Hepatocyte (in vitro differentiated cells): ENCODE measurements around the gene VSNL1. TPM values are rescaled to one million over a fixed set of nuclear protein-coding genes. Genes with fewer than 3 reads are reported as not detected.

Experiments used
- DNase-seq: peaks from one replicate; pipeline ENCODE4 v3.0.0-alpha.2; 2016; ENCODE audit warnings: low spot score
- H2AFZ ChIP-seq: fragments of 200-600 bp; sonication (generic); 2 replicates; pipeline ENCODE4 v1.6.0; 2016; ENCODE audit warnings: antibody characterized with exemption, mild to moderate bottlenecking
- H3K27ac ChIP-seq: fragments of 200-600 bp; sonication (generic); 2 replicates; pipeline ENCODE4 v1.5.1; 2016; ENCODE audit warnings: mild to moderate bottlenecking
- H3K27me3 ChIP-seq: fragments of 200-600 bp; sonication (generic); 2 replicates; pipeline ENCODE4 v1.6.1; 2016
- H3K36me3 ChIP-seq: fragments of 200-600 bp; sonication (generic); replicated peaks from 2 replicates; pipeline ENCODE4 v1.5.1; 2016; ENCODE audit warnings: low read depth; ENCODE audit not compliant: insufficient read depth
- H3K4me1 ChIP-seq: fragments of 200-600 bp; sonication (generic); 2 replicates; pipeline ENCODE4 v1.5.1; 2016; ENCODE audit warnings: mild to moderate bottlenecking, moderate library complexity; ENCODE audit not compliant: insufficient read depth
- H3K4me2 ChIP-seq: fragments of 200-600 bp; sonication (generic); 2 replicates; pipeline ENCODE4 v1.6.0; 2016
- H3K4me3 ChIP-seq: fragments of 200-600 bp; sonication (generic); 2 replicates; pipeline ENCODE4 v1.5.1; 2016; ENCODE audit warnings: mild to moderate bottlenecking
- H3K79me2 ChIP-seq: fragments of 200-600 bp; sonication (generic); 2 replicates; pipeline ENCODE4 v1.6.0; 2017; ENCODE audit warnings: mild to moderate bottlenecking
- H3K9me2 ChIP-seq: fragments of 200-600 bp; sonication (generic); replicated peaks from 2 replicates; pipeline ENCODE4 v1.6.0; 2017; ENCODE audit warnings: mild to moderate bottlenecking; ENCODE audit not compliant: insufficient read depth
- H3K9me3 ChIP-seq: fragments of 200-600 bp; sonication (generic); 2 replicates; pipeline ENCODE4 v1.5.1; 2016; ENCODE audit warnings: low read depth, mild to moderate bottlenecking
- H4K20me1 ChIP-seq: fragments of 200-600 bp; sonication (generic); 2 replicates; pipeline ENCODE4 v1.6.0; 2016; ENCODE audit warnings: mild to moderate bottlenecking; ENCODE audit not compliant: insufficient read depth, poor library complexity, severe bottlenecking
- EZH2 ChIP-seq: fragments of 200-600 bp; sonication (generic); IDR thresholded peaks from 2 replicates; pipeline ENCODE4 v1.6.1; 2016; ENCODE audit warnings: antibody characterized with exemption, mild to moderate bottlenecking, borderline replicate concordance
- EZH2phosphoT487 ChIP-seq: fragments of 200-600 bp; sonication (generic); IDR thresholded peaks from one replicate; pipeline ENCODE4 v1.6.1; 2018; ENCODE audit warnings: antibody characterized with exemption, mild to moderate bottlenecking, low read depth, moderate library complexity; ENCODE audit not compliant: unreplicated experiment, severe bottlenecking
- WGBS: methylation state at CpG from one replicate; pipeline ENCODE4 v1.1.6; 2016; ENCODE audit warnings: low lambda C conversion rate; ENCODE audit errors: missing lambda C conversion rate; 5-methylcytosine and 5-hydroxymethylcytosine counted together
- polyA plus RNA-seq: library from polyadenylated mRNA; unstranded; fragments of >200 nt; fragmentation: Nextera tagmentation; extraction: Ambion mirVana; gene quantifications from 2 replicates; pipeline ENCODE4 v1.2.1, GENCODE V29; 2016
- total RNA-seq: library from RNA; depleted of rRNA; stranded (reverse); fragments of >200 nt; gene quantifications from 2 replicates; pipeline ENCODE4 v1.2.3, GENCODE V29; 2014
- TF ChIP-seq, protein P1 (sequence below): fragments of 200-600 bp; sonication (generic); IDR thresholded peaks from 2 replicates; pipeline ENCODE4 v1.5.1; 2016; ENCODE audit warnings: antibody characterized with exemption, mild to moderate bottlenecking; ENCODE audit not compliant: poor library complexity

Gene VSNL1
- total RNA-seq (9.4 and 12.1 TPM in 2 replicates), polyA plus RNA-seq (9.4 and 16.0 TPM in 2 replicates)

DNA sequence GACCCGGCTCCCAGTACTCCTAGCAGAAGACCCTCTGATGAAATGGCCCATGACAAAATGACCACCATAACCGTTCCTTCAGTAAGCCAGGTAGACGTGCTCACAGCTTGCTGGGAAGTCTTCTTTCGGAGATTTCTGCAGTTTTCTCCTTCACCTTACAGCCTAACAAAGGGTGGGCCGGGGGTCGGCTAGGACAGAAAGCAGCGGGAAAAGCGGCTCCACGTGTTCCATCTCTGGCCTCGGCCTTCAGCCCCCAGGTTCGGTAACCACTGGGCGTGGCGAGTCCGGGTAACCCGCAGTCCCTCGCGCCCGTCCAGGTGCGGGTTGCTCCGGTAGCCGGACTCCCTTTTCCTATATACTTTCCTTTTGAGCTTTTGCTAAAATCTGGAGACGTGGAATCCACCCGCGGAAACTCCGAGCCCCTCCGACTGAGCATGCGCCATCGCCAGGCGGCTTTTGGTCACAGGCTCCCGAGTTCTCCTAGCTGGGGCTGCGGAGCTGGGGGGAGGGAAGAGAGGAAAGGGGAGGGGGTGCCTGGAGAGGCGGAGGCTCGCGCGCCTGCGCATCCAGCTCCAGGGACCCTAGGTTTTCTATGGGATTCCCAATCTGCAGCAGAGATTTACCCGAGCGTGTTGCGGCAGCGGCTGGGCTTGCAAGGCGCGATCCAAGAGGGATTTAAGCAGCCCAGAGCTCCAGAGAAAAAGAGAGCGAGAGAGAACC is at the start of gene VSNL1:
VSNL1 (plus strand) TSS at position 604 of the 720 bp plus-strand sequence. CDS start 51,379 bp downstream, outside the sequence.
- Histone ChIP-seq H3K9me2 (no peaks in the 10 kb centered on the region), H3K4me1 (no peaks in the 10 kb centered on the region), H4K20me1 (no peaks in the 10 kb centered on the region), H3K36me3 (no peaks in the 10 kb centered on the region), H3K27ac (peak within 1 kb of the TSS; percentile 70), H3K4me2 (peak within 1 kb of the TSS; percentile 82), H3K4me3 (peak within 1 kb of the TSS; percentile 77), H2AFZ (peak within 1 kb of the TSS; percentile 97), H3K27me3 (peaks cover 27% of the 10 kb centered on the region), H3K79me2 (no peaks in the 10 kb centered on the region), H3K9me3 (no peaks in the 10 kb centered on the region)
- WGBS, result under 1% methylated on average over 38 of the region's 43 CpGs
- TF ChIP-seq EZH2phosphoT487, result no peak
- TF ChIP-seq EZH2, result no peak
- TF ChIP-seq, protein P1, sequence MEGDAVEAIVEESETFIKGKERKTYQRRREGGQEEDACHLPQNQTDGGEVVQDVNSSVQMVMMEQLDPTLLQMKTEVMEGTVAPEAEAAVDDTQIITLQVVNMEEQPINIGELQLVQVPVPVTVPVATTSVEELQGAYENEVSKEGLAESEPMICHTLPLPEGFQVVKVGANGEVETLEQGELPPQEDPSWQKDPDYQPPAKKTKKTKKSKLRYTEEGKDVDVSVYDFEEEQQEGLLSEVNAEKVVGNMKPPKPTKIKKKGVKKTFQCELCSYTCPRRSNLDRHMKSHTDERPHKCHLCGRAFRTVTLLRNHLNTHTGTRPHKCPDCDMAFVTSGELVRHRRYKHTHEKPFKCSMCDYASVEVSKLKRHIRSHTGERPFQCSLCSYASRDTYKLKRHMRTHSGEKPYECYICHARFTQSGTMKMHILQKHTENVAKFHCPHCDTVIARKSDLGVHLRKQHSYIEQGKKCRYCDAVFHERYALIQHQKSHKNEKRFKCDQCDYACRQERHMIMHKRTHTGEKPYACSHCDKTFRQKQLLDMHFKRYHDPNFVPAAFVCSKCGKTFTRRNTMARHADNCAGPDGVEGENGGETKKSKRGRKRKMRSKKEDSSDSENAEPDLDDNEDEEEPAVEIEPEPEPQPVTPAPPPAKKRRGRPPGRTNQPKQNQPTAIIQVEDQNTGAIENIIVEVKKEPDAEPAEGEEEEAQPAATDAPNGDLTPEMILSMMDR, result no peak
- peak; percentile 94 for DNase-seq

DNA sequence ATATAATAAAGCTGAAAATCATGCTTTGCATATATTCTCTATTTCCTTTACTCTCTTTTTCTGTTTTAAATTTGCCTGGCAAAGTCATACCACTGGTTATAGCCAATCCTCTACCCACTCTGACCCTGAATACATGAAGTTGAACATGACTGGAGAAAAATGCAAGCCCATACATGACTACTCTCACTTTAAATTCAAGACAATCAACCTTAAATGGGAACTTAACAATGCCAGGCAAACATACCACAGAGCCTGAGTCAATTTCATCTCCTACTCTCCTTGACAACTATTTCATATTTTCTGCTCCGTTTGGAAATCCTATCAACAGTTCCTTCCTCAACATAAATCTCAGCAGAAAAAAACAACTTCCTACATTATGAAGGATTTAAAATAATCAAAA is 44.9 kb upstream of the VSNL1 start:
- H3K4me2 ChIP-seq, result no peak overlapping the region
- WGBS, result 78% methylated on average over 1 of the region's 1 CpG

DNA sequence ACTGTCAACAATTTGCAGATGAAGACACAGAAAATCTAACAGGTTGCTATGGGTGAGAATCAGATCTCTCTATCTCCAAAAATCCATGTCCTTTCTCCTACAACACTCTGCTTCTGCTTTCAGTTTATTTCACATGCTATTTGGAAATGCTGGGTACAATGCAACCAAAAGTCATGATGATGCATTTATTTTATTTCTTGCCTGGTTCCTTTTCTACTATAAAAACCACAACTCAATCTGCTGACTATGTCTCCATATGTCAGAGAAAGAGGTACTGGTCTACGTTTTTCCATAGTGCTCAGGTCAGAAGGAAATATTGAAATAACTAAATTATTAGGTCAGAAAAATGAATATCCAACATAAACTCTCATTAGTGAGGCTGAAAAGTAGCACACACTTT is 42.8 kb upstream of the VSNL1 start:
- TF ChIP-seq EZH2phosphoT487 (no peak), EZH2 (no peak)
- TF ChIP-seq, protein P1, result no peak
- Histone ChIP-seq H3K4me3 (no peak overlapping the region), H3K4me2 (no peak overlapping the region), H3K4me1 (no peaks in the 10 kb centered on the region), H3K79me2 (no peaks in the 10 kb centered on the region), H3K36me3 (no peaks in the 10 kb centered on the region), H3K9me2 (no peaks in the 10 kb centered on the region), H3K27ac (no peak overlapping the region), H3K9me3 (no peaks in the 10 kb centered on the region), H3K27me3 (no peaks in the 10 kb centered on the region), H2AFZ (no peak overlapping the region), H4K20me1 (no peaks in the 10 kb centered on the region)
- WGBS, result 83% methylated on average over 1 of the region's 1 CpG
- DNase-seq, result no peak

More for the DNA sequence above, 44.9 kb upstream of the VSNL1 start:
- H3K27me3 ChIP-seq, result no peaks in the 10 kb centered on the region
- H3K79me2 ChIP-seq, result no peaks in the 10 kb centered on the region
- H4K20me1 ChIP-seq, result no peaks in the 10 kb centered on the region
- H3K4me1 ChIP-seq, result no peaks in the 10 kb centered on the region
- no peak overlapping the region for H3K27ac ChIP-seq
- no peak for DNase-seq
- H3K9me2 ChIP-seq, result no peaks in the 10 kb centered on the region
- H3K4me3 ChIP-seq, result no peak overlapping the region
- TF ChIP-seq EZH2 (no peak), EZH2phosphoT487 (no peak)
- TF ChIP-seq, protein P1, result no peak
- no peak overlapping the region for H2AFZ ChIP-seq
- no peaks in the 10 kb centered on the region for H3K36me3 ChIP-seq
- H3K9me3 ChIP-seq, result no peaks in the 10 kb centered on the region
